ENCODE data around the gene FGFBP1. TPM values are rescaled to one million over a fixed set of nuclear protein-coding genes. Genes with fewer than 3 reads are reported as not detected.
A peak's percentile ranks its signal among the peaks of the same experiment; 100 is the strongest.

The FGFBP1 gene
- total and polyA plus RNA-seq, 12 donors = 0.13 TPM; not detected in 11

GRCh38 chr4:15931451-15932210 is 6.9 kb downstream of the FGFBP1 start:
- H3K36me3 ChIP-seq = no peaks in the 10 kb centered on the region
- 91 to 93% methylated on average over 5 of the region's 5 CpGs for WGBS, 2 donors

GRCh38 chr4:15930314-15930713 is 8.2 kb downstream of the FGFBP1 start:
- WGBS, 2 donors = 69 to 70% methylated on average over 7 of the region's 7 CpGs
- Histone ChIP-seq H3K4me3 (no peak overlapping the region), H3K9me3 (no peaks in the 10 kb centered on the region), H3K4me1 (peaks cover 0 to 4% (median 0%) of the 10 kb centered on the region in 9 donors), H3K36me3 (no peaks in the 10 kb centered on the region), H3K27me3 (peaks cover 0 to 25% (median 16%) of the 10 kb centered on the region in 7 donors), H3K27ac (no peak overlapping the region)
- intact Hi-C loops (cut with DNase I) = no loop called here
- no peak for DNase-seq
- ATAC-seq = peak in 2 of 8 donors; percentile 33 to 70
- TF ChIP-seq CTCF (IDR thresholded peaks at IDR 0.05) = no peak

More at GRCh38 chr4:15931451-15932210, 6.9 kb downstream of the FGFBP1 start:
- ATAC-seq = no peak
- H3K4me3 ChIP-seq = no peak overlapping the region
- peaks cover 0 to 28% (median 13%) of the 10 kb centered on the region in 7 donors for H3K27me3 ChIP-seq
- H3K27ac ChIP-seq = no peak overlapping the region
- no peak for DNase-seq
- no peak for TF ChIP-seq CTCF (IDR thresholded peaks at IDR 0.05)
- H3K9me3 ChIP-seq = no peaks in the 10 kb centered on the region
- H3K4me1 ChIP-seq = peaks cover 0 to 7% (median 0%) of the 10 kb centered on the region in 9 donors
- intact Hi-C loops (cut with DNase I) = no loop called here

- 64 to 66% methylated on average over 3 of the region's 3 CpGs for WGBS, 2 donors
- Histone ChIP-seq H3K27ac (no peak overlapping the region), H3K27me3 (peaks cover 0 to 25% (median 16%) of the 10 kb centered on the region in 7 donors), H3K4me3 (no peak overlapping the region), H3K36me3 (no peaks in the 10 kb centered on the region), H3K4me1 (no peaks in the 10 kb centered on the region), H3K9me3 (no peaks in the 10 kb centered on the region)
- ATAC-seq (no peak), DNase-seq (no peak)
- TF ChIP-seq CTCF (IDR thresholded peaks at IDR 0.05) = no peak
- intact Hi-C loops (cut with DNase I) = no loop called here
These were observed 9.0 kb downstream of the FGFBP1 start for GRCh38 chr4:15929540-15929939.

- TF ChIP-seq CTCF (IDR thresholded peaks at IDR 0.05) = no peak
- intact Hi-C loops (cut with DNase I) = no loop called here
- DNase-seq = no peak
- Histone ChIP-seq H3K36me3 (no peaks in the 10 kb centered on the region), H3K9me3 (no peaks in the 10 kb centered on the region), H3K4me3 (no peak overlapping the region), H3K27me3 (peaks cover 0 to 25% (median 16%) of the 10 kb centered on the region in 7 donors), H3K4me1 (no peaks in the 10 kb centered on the region), H3K27ac (no peak overlapping the region)
- 56 to 58% methylated on average over 5 of the region's 5 CpGs for WGBS, 2 donors
- no peak for ATAC-seq
These were observed 9.7 kb downstream of the FGFBP1 start for GRCh38 chr4:15928883-15929282.
